ENCODE results near the gene TRAPPC14.
"Not testable (repeated sequence)": the region's sequence is repeated elsewhere in the genome, so short reads cannot be mapped to it uniquely, and the experiment has no call there.

TRAPPC14 gene, protein sequence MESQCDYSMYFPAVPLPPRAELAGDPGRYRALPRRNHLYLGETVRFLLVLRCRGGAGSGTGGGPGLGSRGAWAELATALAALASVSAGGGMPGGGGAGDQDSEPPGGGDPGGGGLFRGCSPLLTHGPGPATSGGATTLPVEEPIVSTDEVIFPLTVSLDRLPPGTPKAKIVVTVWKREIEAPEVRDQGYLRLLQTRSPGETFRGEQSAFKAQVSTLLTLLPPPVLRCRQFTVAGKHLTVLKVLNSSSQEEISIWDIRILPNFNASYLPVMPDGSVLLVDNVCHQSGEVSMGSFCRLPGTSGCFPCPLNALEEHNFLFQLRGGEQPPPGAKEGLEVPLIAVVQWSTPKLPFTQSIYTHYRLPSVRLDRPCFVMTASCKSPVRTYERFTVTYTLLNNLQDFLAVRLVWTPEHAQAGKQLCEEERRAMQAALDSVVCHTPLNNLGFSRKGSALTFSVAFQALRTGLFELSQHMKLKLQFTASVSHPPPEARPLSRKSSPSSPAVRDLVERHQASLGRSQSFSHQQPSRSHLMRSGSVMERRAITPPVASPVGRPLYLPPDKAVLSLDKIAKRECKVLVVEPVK

DNA sequence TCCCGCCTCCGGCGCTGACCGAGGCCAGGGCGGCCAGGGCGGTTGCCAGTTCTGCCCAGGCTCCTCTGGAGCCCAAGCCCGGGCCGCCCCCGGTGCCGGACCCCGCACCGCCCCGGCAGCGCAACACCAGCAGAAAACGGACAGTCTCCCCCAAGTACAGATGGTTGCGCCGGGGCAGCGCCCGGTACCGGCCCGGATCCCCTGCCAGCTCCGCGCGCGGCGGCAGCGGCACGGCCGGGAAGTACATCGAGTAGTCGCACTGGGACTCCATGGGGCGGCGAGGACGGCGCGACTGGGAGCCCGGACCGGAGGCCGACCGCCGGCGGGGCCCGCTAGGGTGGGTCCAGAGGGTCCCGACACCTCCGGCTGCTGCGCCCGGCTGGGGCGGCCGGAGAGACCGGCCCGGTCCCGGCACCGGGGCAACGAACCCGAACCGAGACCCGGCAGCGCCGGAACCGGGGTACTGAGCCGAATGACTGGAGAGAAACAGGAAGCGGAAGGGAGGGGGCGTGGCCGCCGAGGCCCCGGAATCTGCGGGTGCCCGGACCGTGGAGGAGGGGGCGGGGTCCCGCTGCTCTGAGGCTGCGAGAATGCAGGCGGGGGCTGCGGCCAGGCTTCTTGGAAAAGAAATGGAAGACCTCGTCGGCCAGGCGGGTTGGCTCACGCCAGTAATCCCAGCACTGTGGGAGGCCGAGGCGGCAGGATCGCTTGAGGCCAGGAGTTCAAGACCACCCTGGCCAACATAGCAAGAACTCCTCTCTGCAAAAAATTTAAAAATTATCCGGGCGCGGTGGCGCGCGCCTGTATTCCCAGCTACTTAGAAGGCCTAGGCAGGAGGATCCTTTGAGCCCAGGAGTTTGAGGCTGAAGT, at the start of gene TRAPPC14:
TRAPPC14 (minus strand) TSS at position 495 of the 870 bp plus-strand sequence; CDS start at position 271, 224 bp downstream.
- peak; percentile 50 to 54 for DNase-seq (ENCODE audit: low read depth in 2 of 2)

DNA sequence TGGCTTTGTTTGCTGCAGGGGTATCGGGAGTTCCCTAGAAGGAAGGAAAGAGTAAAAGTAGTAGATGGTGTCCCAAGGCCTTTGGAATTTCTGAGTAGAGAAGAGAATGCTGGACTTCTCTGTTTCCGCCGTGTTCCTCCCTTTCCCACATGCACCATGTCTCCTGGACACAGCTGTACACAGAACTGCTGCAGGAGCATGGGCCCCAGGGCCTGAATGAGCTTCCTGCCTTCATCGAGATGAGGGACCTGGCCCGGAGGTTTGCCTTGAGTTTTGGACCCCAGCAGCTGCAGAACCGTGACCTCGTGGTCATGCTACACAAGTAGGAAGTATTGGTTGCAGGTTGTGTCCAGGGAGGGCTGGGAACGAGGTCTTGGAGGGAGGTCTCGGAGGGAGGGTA, 45.9 kb upstream of the TRAPPC14 start:
- no peak for DNase-seq (ENCODE audit: low read depth in 2 of 2)

DNA sequence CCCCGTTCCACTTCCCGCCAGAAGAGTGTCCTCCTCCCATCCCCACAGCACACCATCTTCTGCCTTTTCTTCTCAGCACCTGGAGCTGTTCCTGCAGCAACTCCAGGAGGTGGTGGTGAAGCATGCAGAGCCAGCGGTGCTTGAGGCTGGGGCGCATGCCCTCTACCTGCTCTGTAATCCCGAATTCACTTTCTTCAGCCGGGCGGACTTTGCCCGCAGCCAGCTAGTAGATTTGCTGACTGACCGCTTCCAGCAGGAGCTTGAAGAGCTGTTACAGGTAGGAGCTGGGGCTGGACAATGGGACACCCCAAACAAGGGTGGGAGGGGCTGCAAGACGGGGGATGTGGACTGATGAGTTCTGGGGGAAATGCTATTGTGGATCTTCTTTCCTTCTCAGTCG, 42.2 kb upstream of the TRAPPC14 start:
- no peak for DNase-seq (ENCODE audit: low read depth in 2 of 2)

DNA sequence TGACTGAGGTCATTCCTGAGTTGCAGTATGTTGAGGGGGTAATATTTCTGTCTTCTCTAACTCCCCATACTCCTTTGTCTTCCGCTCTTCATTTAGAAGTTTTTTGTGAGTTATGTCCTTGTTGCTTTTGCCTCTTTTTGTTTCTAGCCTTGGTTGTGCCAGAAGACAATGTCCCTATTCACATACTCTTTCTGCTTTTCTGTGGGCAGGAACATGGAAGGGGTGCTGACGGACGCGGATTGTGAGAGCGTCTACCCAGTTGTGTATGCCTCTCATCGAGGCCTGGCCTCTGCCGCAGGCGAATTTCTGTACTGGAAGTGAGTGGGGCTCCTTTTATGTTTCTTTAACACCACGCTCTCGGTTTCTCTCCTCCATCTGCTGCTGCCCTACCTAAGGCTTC, 39.7 kb upstream of the TRAPPC14 start:
- no peak for DNase-seq (ENCODE audit: low read depth in 2 of 2)

DNA sequence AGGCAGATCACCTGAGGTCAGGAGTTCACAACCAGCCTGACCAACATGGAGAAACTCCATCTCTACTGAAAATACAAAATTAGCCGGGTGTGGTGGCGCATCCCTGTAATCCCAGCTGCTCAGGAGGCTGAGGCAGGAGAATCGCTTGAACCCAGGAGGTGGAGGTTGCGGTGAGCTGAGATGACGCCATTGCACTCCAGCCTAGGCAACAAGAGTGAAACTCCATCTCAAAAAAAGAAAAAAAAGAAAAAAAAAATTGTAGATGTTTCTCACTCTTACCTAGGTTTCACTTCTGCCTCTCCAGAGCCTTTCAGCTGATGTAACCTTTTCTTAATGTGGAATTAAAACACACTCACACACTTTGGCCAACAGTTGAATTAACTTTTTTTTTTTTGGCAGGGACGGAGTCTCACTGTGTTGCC, 37.4 kb upstream of the TRAPPC14 start:
- not testable (repeated sequence) for DNase-seq (ENCODE audit: low read depth in 2 of 2)

DNA sequence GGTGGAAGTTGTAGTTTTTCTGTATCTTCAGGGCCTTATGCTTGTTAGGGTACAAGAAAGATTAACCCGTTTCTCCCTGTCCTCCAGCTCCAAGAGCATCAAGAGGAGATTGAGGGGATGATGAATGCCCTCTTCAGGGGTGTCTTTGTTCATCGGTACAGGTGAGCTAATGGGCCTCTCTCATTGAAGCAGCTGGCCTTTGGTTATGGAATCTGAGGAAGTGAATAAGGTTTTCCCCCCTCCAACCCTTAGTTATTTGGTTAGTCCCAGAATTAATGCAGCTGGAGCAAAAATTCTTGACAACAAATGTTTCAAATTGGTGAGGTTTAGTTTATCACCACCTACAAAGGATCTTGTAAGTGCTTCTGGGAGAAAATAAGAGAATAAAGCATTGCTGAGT, 36.7 kb upstream of the TRAPPC14 start:
- no peak for DNase-seq (ENCODE audit: low read depth in 2 of 2)

DNA sequence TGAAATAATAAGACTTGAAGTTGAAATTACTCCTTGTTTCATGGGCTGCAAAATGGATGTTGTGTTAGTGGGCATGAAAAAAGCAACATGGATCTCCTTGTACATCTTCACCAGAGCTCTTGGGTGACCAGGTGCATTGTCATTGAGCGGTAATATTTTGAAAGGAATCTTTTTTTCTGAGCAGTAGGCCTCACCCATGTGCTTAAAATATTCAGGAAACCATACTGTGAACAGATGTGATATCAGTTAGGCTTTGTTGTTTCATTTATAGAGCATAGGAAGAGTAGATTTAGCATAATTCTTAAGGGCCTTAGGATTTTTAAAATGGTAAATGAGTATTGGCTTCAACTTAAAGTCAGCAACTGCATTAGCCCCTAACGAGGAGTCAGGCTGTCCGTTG, 34.4 kb upstream of the TRAPPC14 start:
- no peak for DNase-seq (ENCODE audit: low read depth in 2 of 2)

DNA sequence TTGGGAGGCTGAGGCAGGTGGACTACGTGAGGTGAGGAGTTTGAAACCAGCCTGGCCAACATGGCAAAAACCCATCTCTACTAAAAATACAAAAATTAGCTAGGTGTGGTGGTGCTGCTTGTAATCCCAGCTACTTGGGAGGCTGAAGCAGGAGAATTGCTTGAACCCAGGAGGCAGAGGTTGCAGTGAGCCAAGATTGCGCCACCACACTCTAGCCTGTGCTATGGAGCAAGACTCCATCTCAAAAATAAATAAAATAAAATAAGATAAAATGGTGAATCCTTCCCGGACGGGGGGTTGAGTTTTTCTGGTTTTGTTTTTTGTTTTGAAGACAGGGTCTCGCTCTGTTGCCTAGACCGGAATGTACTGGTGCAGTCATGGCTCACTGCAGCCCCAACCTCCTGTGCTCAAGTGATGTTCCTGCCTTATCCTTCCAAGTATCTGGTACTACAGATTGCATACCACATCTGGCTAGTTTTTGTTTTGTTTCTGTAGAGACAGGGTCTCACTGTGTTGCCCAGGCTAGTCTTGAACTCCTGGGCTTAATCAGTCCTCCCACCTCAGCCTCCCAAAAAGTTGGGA, 33.8 kb upstream of the TRAPPC14 start:
- DNase-seq (ENCODE audit: low read depth in 2 of 2), result not testable (repeated sequence)

DNA sequence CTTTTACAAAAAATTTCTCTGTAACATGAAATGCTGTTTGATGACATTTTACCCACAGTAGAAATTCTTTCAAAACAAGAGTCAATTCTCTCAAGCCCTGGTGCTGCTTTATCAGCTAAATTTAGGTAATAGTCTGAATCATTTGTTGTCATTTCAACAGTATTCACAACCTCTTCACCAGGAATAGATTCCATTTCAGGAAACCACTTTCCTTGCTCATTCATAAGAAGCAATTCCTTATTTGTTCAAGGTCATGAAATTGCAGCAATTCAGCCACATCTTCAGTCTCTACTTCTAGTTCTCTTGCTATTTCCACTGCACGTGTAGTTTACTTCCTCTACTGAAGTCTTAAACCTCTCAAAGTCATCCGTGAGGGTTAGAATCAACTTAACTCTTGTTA, 33.3 kb upstream of the TRAPPC14 start:
- no peak for DNase-seq (ENCODE audit: low read depth in 2 of 2)

DNA sequence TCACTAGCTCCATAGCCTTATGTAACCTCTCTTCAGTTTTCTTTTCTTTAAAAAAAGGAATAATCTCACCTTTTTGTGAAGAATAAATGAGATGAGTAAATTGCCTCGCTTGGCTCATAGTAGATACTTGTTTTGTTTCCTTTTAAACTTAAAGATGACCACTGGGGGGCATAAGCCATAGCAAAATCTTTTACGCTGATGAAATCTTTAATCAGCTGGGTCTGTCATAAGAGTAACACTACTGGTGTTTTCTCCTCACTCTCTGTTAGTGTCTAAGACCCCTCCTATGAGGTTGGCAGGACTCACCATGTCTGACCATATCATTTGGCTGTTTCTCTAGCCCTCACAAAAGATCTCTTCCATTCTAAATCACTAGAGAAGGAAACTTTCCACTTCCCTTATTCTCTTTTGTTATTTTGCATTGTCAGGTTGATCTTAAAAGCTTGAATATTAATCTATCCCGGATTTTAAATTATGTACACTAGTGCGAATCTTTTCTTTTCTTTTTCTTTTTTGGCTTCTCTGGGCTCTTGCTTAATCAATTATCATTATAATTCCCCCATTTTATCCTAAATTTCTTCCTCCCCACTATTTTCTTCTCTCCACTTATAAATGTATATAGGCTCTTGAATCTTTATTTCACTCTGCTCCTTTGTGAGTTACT, 31.7 kb upstream of the TRAPPC14 start:
- DNase-seq (ENCODE audit: low read depth in 2 of 2), result peak; percentile 21 to 31

DNA sequence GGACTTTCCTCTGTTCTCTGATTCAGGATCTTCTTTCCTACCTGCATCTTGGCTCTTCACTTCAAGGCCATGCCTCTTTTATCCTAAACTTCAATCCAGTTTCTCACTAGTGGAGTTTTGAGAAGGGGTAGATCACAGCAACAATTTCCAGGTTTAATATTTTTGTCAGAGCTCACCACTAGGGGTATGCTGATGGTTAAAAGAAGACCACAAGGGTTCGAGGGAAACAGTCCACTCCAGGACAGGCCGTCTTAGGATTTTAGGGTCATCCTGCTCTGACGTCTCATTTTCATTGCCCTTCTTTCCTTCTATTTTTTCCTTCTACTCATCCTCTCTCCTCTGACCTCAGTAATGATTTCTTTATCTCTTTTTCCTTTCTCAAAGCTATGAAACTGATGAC, 30.5 kb upstream of the TRAPPC14 start:
- DNase-seq (ENCODE audit: low read depth in 2 of 2), result no peak

DNA sequence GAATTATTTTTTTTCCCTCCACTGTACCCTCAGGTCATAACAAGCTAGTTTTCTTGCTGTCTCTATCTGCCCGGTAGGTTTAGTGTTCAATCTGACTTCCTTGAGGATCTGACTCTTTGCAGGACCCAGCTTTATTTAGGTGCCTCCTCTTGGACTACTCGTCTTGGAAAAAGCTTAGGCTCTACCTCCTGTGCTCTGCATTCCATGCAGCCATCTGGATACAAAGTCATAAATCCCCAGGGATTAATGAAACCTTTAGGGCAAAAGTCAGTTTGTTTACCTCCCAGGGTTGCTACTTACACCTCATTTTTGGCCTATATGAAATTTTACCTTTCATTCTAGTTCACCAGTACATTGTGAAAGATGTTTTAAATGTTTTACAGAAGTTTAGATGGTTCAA, 27.2 kb upstream of the TRAPPC14 start:
- no peak for DNase-seq (ENCODE audit: low read depth in 2 of 2)

DNA sequence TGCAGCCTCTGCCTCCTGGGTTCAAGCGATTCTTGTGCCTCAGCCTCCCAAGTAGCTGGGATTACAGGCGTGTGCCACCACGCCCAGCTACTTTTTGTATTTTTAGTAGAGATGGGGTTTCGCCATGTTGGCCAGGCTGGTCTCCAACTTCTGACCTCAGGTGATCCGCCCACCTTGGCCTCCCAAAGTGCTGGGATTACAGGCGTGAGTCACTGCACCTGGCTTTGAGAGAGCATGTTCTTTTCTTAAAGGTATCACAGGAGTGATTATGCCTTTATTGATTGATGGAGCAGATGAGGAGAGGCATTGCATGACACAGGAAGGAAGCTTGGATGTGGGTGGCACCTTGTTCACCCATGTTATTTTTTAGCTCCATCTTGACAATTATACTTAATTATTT, 24.6 kb upstream of the TRAPPC14 start:
- DNase-seq (ENCODE audit: low read depth in 2 of 2), result not testable (repeated sequence)

DNA sequence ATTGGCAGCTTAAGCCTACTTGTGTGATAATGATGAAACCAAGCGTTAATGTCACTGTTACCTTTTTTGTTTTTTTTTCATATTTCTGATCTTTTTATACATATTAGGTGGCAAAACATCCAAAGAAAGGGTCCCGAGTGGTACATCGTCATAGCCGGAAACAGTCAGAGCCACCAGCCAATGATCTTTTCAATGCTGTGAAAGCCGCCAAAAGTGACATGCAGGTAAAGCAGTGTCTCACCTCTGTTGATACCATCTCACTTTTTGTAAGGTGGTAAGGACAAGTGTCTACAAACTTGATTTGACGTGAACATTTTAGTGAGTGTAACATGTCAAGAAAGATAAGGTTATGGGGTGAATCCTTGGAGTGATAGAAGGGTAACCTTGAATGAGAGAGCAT, 24.1 kb upstream of the TRAPPC14 start:
- not testable (repeated sequence) for DNase-seq (ENCODE audit: low read depth in 2 of 2)

DNA sequence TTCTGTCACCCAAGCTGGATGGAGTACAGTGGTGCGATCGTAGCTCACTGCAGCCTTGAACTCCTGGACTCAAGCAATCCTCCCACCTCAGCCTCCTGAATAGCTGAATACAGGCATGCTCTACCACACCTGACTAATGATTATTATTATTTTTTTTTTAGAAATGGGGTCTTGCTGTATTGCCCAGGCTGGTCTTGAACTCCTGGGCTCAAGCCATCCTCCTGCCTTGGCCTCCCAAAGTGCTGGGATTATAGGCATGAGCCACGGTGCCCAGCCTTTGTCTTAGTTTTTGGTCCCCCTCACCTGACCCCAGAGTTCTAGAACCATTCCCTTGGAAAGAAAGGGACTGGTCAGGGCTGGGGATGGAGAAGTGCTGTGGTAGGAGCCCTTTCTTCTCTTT, 21.6 kb upstream of the TRAPPC14 start:
- DNase-seq (ENCODE audit: low read depth in 2 of 2), result not testable (repeated sequence)

DNA sequence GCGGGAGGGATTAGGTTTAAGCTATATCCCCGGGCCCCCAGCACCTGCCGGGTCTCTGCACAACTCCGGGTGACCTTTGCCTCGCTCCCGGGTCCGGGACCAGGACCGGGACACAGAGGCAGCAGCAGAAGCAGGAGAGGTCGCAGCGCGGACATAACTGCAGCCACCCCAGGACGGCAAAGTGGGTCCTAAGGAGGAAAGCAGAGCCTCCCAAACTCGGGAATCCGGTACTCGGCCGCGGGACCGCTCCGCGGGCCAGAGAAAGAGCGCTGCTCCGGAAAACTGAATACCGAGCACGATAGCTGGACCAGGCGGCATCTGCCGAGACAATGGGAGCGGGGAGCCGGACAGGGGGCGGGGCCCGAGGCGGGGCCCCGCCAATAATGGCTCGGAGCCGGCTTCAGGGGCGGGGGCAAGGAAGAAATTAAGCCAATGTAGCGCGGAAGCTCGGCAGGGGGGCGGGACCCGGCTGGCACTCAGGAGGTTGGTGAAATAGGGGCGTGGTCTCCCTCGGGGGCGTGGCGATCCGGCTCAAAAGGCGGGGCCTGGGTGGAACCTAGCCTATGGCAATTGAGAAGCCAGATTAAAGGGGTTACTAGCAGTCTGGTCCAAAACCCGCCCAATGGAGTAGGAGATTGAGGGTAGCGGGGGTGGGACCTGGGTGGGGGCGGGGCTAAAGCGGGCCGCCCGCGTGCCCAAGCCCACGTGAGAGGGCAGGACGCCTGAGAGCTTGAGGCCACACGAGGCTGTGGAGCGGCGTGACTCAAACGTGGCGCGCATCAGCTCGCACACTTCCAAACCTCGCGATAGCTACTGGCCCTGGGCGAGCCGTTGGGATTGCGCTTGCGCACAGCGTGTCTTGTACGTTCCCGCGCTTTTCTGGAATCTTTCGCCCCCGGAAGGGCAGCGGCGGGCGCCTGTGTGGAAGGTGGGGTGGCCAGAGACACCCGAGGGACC, 18.8 kb upstream of the TRAPPC14 start, which contains the start of the genes GPC2 and STAG3:
GPC2 (minus strand) TSS at position 337 of the 957 bp plus-strand sequence; CDS start at position 155, 182 bp downstream.
STAG3 (plus strand) TSS at position 874 of the 957 bp plus-strand sequence. CDS start 2,639 bp downstream, outside the sequence.
- peak; percentile 94 to 95 for DNase-seq (ENCODE audit: low read depth in 2 of 2)

DNA sequence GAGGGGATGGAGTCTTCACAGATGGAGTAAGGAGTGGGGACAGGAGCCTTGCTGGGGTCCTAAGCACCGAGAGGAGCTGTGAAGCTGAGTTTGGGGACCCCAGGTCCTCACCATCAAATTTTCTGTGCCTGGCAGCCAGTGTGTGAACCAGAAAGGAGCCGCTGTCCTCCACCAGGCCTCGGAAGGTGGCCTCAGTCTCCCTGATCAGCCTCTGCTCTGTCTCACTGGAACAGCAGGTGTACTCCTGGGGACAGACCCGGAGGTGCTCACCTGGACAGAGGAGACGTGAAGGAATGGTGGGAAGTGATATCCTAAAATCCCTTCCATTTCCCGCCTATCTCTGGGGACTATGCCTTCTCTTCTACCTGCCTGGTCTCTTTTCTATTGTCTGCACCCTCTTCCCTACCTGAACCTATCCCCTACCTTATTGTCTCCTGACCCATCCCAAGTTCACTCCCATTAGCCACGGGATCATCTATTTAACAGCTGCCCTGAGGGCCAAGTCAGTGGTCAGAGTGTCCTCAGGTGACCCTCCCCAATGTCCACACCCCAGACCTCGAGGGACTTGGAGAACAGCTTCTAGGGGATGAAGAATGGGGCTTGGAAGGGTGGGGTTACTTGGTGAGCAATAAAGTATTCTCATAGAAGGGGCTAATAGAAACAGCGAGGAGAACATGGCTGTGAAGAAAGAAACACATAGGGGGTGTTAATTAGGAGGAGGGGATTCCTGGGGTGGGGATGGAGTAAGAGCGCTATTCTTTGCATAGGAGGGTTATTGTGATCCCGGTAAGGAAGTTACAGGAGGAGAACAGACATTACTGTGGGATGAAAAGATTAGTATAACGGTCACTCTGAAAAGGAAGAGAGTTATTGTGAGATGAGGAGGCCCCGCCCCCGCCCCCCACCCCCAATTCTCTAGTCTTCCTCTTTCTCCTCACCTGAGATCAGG, 17.8 kb upstream of the TRAPPC14 start:
- DNase-seq (ENCODE audit: low read depth in 2 of 2), result no peak

DNA sequence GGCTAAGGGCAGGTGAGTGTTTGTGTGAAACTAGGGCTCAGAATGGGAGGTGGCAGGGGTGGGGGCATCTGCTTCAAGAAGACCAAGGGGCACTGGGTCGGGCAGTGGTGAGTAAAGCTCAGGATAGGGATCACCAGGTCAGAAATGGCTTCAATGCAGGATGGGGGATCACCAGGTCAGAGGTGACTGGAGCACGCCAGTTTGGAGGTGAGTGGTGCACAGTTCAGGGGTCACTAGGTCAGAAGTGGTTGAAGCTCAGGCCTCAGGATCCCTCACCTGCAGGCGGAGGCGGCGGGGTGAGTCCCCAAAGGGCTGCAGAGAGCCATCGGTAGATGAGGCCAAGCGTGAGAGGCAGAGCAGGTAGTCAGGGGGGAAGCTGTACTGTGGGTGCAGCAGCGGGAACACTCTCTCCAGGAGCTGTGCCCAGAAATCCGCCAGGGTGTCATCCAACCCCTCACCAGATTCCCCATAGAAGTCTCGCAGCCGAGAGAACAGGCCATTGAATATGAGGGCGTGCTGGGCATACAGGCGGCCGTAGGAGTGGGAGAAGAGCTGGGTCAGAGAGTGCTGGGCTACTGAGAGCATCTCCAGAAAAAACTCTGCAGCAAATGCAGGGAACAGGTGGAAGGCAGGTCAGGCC, 16.9 kb upstream of the TRAPPC14 start:
- no peak for DNase-seq (ENCODE audit: low read depth in 2 of 2)

Data from fibroblast of skin of left biceps (primary cell).